RPMI7951 (cell line): ENCODE data around the gene ST6GALNAC1. TPM values are rescaled to one million over a fixed set of nuclear protein-coding genes. Genes with fewer than 3 reads are reported as not detected.

Experiments
- DNase-seq: peaks from one replicate; pipeline ENCODE4 v3.0.0-alpha.2; 2012; ENCODE audit warnings: low read depth
- total RNA-seq: library from RNA; depleted of rRNA; stranded (reverse); fragments of >200 nt; shearing (Covaris generic); gene quantifications from 2 replicates; pipeline ENCODE4 v1.2.3, GENCODE V29; 2014

ST6GALNAC1 gene
- total RNA-seq, 1 experiment from 2014 or later = not detected

DNA sequence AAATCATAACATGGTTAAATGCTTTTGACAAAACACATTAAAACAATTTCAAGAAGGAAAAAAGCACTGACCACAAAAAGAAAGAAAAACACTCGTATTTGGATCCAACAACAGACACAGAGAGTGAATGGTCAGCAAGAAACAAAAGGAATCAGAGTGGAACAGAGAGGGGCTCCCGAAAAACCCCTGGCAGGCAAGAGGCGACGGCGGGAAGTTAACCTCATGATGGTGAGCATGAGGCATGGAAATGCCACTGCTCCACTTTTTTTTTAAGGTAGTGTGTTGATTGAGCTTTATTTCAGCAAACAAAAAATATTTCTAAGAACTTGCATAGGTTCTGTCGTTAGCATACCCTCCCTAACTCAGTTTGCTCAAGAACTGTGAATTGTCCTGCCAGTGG, 32.1 kb upstream of the ST6GALNAC1 start:
- DNase-seq = no peak

GRCh38 chr17:76674600-76674999, 31.0 kb upstream of the ST6GALNAC1 start:
- DNase-seq = no peak

DNA sequence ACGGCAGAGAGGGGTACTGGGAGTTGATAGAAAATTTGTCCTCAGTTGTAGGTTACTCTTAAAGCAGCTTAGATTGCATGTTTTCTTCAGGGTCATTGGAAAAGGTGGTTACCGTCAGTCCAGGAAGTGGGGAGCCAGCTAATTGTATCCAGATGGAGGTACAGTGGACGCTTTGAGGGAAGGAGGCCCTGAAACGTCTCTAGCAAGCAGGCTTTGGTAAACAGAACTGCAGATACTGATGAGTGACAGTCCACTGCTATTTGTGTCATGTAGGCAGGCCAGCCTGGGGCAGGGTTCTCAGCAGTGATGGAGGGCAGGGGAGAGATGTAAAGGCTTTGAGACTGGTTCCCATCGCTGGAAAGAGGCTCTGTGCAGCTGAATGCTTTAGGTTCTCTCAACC, 30.2 kb upstream of the ST6GALNAC1 start:
- DNase-seq = peak; percentile 86

DNA sequence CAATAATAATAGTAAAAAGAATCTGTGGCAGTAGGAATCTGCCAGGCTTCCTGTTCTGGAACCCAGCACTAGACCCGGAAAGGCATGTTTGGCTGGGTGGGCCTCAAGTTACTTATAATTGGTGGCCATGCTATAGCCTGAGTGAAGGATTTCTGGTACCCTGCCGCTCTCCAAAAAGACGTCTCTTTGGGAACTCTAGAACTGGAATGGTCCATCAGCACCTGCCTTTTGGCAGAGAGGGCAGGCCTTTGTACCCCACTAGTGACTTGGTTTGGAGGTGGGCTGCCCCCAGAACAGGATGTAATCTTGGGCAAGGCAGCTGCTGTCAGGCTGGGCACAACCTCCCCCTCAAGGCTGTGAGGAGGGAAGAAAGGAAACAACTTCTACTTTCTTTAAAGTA, 29.3 kb upstream of the ST6GALNAC1 start:
- no peak for DNase-seq

DNA sequence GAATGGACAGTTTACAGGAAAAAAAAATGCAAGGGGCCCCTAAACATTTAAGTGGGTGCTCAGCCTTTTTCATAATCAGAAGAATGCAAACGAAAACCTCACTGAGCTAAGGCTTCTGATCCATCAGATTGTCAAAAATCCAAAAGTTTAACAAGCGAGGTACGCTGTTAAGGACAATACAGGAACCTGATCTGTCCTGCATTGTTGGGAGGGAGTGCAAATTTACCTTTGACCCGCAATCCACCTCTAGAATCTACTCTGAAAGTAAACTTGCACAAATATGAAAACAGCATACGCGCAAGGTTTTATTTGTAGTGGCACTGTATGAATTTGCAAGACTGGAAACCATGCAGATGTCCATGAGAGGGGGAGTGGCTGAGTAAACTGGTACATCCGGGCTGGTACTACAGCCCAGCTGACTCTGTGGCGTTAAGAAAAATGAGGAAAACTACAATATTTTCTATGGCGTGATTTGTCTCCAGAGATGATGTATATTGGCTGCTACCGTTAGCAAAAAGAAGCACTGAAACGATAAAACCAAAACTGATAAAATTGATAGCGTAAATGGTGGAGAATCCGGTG, 28.8 kb upstream of the ST6GALNAC1 start:
- DNase-seq = peak; percentile 41

GRCh38 chr17:76671912-76672262, 28.3 kb upstream of the ST6GALNAC1 start:
- DNase-seq = no peak

DNA sequence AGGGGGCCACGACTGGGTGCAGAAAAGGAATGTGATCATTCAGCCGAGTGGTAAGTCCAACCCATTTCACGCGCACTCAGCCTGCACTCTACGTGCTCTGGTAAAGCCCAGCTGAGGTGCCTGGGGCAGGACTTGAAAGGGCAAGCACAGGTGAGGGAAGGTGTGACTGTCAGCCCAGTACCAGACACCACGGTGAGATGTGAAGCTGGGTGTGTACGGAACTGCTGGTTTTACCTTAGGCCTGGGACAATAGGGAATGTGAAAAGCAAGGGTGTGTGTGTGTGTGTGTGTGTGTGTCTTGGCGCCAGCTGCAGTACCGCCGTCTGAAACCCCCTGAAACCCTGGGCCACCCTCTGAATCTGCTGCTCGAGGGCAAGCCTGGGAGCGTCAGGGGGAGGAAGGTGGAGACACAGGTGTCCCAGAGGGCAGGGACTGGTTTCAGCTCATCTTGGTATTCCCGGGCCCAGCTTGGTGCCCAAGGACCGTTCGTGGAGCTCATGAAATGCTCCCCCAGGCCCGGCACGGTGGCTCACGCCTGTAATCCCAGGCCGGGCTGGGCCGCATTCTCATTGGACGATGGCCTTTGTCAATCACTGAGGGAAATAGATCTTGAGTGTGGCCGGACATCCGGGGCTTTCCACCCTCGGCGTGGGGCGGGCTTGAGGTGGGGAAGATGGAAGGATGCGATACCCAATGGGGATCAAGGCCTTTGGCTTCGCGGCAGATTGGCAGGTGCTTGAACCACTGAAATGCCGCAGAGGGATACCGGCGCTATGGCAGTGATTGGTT, 27.8 kb upstream of the ST6GALNAC1 start:
- peak; percentile 100 for DNase-seq

DNA sequence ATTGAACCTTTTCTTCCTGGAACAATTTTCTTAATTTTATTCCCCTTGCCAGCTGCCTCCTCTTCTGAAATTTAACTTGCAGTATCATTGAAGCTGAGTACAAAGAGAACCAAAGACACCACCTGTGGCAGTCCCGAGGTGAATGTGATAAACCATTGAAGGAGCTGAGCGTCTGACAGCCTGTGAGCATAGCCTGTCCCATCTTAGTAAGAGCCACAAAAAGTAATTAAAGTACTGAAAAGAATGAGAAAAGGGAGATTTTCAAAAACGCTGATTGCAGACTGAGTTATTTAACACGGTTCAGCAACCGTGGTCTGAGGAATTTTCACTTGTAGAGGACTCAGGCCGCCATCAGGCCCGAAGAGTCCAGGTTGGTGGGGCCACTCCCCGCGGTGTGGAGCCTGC, 27.2 kb upstream of the ST6GALNAC1 start:
- no peak for DNase-seq

DNA sequence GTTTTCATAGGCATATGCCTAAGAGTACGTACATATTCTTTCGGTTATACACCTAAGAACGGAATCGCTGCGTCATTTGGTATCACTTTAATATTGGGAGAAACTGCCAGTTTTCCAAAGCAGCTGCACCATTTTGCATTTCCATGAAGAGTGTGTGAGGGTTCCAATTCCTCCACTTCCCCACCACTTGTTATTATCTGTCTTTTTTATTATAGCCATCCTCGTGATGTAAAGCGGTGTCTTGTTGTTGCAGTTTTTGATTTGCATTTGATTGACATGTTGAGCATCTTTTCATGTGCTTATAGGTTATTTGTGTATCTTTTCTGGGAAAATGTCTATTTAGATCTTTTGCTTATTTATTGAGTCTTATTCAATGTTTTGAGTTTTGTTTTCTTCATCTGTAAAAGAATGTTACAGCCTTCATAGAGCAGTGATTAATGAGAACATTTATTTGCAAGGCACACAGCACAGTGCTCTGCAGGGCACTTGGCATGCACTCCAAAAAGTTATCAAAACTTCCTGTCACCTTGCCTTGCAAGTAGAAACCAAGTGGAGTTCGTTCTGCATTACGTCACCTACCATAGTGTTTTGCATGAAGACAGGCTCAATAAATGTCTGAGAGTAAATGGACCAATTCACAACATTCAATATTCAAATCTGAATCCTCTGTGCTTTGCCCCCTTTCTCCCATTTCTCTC, 26.6 kb upstream of the ST6GALNAC1 start:
- no peak for DNase-seq

DNA sequence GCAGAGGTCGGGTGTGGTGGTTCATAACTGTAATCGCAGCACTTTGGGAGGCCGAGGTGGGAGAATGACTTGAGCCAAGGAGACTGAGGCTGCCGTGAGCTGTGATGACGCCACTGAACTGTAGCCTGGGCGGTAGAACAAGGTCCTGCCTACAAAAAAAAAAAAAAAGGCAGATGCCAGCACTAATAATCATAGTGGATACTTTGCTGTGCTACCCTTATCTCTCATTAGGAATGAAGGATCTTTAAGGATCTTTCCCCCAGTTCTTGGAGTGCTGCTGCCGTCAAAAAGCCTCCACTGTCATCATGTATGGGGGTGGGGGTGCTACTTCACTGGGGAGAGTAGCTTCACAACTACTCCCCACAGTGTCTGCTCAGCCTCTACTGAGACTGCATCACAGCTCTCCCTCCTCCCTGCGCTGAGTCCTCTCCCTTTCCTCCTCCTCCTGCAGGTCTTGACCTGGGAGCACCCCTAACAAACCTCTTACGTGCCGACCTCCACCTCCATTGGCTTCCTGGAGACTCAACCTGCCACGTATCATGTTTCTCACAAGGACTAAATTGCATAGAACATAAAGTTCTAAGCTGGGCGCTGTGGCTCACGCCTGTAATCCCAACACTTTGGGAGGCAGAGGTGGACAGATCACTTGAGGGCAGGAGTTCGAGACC, 24.4 kb upstream of the ST6GALNAC1 start:
- no peak for DNase-seq

DNA sequence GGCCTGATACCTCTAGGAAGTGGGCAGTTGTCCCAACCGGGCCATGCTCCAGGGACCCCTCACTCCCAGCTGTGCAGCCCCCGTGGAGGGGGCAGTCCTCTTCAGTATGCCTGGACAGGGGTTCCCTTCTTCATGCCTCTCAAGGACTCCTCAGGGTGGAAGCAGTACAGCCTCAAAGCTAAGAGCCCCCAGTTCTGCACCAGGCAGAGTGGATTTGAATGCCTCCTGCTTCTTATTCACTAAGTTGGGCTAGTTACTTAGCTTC, 23.9 kb upstream of the ST6GALNAC1 start:
- no peak for DNase-seq

DNA sequence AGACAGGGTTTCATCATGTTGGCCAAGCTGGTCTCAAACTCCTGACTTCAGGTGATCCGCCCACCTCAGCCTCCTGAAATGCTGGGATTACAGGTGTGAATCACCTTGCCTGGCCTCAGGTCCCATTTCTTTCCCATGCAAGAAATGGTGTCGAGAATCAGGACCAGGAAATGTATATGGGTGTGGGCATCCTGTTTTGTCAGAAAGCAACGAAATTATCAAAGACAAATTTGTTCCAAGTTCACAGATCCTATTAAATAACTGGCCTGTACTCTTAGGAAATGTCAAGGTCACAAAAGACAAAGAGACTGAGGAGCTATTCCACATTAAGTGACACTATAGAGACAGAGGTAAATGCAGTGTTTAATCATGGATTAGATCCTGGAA, 17.1 kb upstream of the ST6GALNAC1 start:
- no peak for DNase-seq

- peak; percentile 35 for DNase-seq
These were observed 16.5 kb upstream of the ST6GALNAC1 start for GRCh38 chr17:76659928-76660655.

DNA sequence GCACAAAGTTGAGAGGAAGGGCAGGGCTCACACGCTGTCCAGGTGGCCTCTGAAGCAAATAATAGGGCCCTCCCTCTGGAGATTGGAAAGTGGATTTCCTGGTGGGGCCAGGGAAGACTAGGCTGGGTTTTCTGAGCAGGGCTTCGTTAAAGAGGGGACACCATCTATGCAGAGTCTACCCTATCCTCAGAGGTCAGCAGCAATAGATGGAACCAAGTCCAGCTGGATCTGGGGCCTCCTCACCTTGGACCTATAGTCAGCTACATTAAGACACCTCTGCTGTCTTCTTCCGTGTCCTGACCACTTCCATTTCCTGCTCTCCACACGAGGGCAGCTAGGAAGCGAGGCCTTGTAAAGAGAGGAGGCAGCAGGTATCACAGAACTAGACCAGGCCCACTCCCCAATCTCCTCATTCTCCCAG, 14.7 kb upstream of the ST6GALNAC1 start:
- DNase-seq = no peak

DNA sequence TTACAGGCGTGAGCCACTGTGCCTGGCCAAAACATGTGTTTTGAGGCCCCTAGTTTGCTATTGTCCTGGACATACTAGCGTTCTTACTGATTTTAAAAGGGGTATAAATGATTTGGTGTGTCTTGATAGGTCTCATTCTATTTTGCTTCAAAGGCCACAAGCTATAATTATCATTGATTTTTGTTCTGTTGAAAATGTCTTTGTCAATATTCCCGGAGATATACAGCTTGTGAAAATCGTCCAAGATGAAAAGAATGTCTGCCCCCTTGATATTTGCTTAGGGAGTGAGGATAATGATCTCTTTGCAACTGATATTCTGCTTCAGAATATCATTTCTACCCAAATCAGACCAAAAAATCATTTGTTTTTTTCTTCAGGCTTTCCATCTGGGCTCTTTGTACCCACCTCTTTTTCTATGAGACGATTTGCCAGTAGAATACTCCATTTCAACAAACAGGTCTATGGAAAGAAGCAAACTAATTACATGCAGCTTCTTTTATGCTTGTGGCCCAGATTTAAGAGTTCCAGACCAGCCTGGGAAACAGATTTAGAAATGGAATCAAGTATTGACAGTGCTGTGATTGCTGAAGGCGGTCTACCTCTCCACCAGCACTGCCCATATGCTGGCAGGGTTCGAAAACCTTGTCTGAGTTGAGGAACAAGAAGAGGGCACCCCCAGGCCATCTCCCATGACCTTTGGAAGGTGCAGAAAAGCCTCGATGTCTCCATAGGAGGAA, 14.1 kb upstream of the ST6GALNAC1 start:
- no peak for DNase-seq

DNA sequence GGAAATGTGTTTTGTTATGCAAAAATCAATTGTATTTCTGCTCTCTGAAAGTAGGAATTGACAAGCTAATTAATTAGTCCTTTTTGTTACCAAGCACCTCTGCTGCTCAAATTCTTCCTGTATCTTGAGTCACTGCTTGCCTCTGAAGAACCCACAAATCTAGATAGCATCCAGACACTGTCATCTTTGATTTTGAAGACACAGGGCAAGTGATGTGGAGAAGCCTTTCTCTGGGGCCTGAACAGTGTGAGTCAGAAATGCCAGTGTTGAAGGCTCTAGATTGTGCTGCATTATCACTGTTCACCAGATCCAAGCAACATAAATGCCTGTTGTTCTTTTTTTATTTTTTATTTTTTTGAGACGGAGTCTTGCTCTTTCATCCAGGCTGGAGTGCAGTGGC, 10.9 kb upstream of the ST6GALNAC1 start:
- no peak for DNase-seq

DNA sequence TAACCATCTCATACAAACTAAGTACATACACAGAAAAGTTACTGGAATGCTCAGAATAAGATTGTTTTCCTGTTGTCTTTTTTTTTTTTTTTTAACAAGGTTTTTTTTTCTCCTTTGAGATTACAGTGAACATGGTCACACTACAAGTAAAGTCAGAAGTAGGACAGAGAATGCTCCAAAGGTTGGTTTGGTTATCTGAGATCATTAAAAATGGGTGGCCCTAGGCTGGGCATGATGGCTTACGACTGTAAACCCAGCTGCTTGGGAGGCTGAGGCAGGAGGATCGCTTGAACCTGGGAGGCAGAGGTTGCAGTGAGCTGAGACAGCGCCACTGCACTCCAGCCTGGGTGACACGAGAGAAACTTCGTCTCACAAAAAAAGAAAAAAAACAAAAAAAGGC, 6.9 kb upstream of the ST6GALNAC1 start:
- no peak for DNase-seq

GRCh38 chr17:76646712-76647111, 3.2 kb upstream of the ST6GALNAC1 start:
- DNase-seq = no peak

DNA sequence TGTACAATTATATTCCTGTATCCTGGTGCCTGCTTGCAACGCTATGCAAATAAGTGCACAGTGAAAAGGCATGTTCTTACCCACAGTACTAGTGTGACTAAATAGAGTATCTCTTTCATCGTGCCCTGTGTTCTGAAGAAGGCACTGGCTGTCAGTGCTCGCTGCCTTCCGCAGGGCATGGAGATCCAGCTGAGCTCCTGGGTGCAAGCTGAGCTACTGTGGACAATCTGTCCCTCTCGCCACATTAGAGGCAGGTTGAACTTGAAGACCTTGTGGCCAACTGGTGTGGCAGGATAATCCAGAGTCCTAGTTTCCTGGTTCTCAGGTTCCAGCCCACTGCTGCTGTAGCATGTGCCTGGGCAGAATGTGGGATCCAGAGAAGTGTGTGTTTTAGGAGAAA, 1.9 kb upstream of the ST6GALNAC1 start:
- no peak for DNase-seq

- no peak for DNase-seq
These were observed 1.4 kb upstream of the ST6GALNAC1 start for GRCh38 chr17:76644995-76645394.

- DNase-seq = no peak
These were observed 563 bp downstream of the ST6GALNAC1 start for GRCh38 chr17:76642994-76643393.
